Measurements from ENCODE around the gene KLF14. TPM values are rescaled to one million over a fixed set of nuclear protein-coding genes. Genes with fewer than 3 reads are reported as not detected.
"Not testable (repeated sequence)": the region's sequence is repeated elsewhere in the genome, so short reads cannot be mapped to it uniquely, and the experiment has no call there.

KLF14 gene
- 2.9 TPM for total RNA-seq
- long read RNA-seq = 0 reads

DNA sequence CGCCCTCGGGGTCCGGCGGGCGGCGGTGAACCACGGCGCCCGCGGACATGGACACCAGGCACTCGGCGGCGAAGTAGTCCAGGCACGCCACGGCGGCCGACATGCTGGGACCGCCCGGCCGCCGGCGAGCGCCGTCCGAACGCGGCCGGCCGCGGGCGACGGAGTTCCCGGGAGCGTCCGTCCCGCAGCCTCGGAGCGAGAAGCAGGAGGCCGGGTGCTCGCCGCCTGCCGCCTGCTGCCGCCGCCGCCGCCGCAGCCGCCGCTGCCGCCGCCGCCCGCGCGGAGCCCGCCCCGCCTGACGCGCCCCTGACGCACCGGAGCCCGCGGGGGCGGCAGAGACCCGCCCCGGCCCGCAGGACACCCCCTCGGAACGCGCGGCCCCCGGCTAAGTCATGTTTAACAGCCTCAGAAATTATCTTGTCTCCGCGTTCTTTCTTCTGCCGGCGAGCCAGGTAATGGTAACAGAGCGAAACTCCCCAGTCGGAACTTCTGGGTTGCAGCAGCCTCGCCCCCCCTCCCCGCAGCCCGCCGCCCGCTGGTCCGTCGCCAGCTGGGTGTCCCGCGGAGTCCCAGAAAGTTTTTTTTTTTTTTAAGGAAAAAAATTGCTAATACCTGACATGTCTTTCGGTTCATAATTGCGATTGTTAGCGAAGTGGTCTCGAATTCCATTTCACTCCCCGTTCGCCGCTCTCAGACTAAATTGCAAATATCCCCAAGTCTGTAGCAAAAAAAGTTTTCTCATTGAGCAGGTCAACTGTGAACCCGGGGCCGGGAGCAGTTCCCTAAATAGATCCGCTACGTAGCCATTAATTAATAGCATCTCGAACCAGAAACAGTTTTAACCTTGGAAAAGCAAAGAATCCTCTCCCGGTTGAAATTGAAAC is at the start of gene KLF14:
Gene KLF14 (minus strand): TSS at position 277 of the 884 bp plus-strand sequence. CDS start 174 bp downstream, at position 103.
- no peak for DNase-seq (ENCODE audit: low spot score)

DNA sequence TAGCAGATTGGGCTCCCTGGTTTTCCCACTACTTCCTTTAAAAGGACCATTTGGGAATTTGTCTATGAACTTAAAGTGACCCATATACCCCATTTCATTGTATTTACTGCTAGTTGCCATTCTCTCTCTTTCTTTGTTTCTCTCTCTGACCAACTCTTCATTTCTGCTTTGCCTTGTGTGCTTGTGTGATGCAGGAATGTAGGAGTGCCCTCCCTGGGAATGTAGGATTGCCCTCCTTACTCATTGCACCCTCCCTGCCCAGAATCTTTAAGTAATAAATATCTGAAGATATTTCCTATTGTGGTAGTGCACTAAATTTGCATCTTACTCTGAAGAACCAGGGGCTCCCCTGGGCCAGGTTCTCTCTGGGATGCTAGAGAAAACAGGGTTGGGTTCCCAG is 47.3 kb upstream of the KLF14 start:
- no peak for DNase-seq (ENCODE audit: low spot score)

DNA sequence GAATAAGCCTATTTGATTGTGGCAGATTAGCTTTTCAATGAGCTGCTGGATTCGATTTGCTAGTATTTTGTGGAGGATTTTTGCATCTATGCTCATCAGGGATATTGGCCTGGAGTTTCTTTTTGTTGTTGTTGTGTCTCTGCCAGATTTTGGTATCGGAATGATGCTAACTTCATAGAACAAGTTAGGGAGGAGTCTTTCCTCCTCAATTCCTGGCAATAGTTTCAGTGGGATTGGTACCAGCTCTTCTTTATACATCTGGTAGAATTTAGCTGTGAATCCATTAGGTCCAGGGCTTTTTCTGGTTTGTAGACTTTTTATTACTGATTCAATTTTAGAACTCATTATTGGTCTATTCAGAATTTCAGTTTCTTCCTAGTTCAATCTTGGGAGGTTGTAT is 43.4 kb upstream of the KLF14 start:
- DNase-seq (ENCODE audit: low spot score) = no peak

DNA sequence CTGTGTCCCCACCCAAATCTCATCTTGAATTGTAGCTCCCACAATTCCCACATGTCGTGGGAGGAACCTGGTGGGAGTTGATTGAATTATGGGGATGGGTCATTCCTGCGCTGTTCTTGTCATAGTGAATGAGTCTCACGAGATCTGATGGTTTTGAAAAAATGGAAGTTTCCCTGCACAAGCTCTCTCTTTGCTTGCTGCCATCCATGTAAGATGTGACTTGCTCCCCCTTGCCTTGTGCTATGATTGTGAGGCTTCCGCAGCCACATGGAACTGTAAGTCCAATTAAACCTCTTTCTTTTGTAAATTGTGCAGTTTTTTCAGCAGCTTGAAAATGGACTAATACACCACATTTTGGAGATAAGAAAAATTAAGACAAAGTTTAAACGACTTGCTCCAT is 38.4 kb upstream of the KLF14 start:
- DNase-seq (ENCODE audit: low spot score) = not testable (repeated sequence)

DNA sequence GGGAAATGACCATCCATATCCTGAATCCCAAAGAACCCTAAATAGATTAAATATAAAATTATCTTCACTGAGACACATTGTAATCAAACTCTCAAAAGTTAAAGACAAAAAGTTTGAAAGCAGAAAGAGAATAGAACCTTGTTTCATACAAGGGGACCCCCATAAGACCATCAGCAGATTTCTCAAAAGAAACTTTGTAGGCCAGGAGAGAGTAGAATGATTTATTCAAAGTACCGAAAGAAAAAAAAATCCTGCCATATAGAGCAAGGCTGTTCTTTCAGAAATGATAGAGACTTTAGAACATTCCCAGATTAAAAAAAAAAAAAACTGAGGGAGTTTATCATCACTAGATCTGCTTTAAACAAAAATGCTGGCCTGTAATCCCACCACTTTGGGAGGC is 34.8 kb upstream of the KLF14 start:
- no peak for DNase-seq (ENCODE audit: low spot score)

DNA sequence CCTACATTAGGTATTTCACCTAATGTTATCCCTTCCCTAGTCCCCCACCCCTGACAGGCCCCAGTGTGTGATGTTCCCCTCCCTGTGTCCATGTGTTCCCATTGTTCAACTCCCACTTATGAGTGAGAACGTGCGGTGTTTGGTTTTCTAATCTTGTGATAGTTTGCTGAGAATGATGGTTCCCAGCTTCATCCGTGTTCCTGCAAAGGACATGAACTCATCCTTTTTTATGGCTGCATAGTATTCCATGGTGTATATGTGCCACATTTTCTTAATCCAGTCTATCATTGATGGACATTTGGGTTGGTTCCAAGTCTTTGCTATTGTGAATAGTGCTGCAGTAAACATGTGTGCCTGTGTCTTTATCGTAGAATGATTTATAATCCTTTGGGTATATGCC is 30.6 kb upstream of the KLF14 start:
- DNase-seq (ENCODE audit: low spot score) = not testable (repeated sequence)

DNA sequence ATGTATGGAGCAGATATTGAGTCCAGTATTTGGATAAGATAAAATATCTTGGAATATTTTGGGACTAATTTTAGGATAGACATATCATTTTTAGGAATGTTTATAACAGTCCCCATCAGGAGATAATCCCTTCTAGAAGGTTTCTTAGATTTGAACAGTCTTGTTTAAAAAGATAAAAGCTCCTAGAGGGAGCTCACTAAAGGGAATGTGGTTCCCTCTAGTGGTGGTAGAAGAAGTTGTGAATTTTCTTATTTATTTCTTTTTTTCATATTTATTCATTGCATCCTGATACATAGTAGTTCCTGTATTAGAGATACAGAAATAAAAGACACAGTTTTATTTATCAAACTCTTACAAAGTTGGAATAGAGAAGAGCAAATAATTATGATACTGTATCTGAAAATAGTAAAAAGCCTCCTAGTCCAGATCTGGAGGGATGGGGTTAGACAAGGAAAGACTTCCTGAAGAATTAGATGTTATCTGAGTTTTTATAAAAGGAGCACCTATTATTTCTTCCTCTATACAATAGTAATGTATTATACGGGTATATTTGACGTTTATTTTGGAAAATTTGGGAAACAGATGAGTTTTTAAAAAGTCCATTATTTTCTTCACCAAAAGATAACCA is 24.5 kb upstream of the KLF14 start:
- DNase-seq (ENCODE audit: low spot score) = no peak

DNA sequence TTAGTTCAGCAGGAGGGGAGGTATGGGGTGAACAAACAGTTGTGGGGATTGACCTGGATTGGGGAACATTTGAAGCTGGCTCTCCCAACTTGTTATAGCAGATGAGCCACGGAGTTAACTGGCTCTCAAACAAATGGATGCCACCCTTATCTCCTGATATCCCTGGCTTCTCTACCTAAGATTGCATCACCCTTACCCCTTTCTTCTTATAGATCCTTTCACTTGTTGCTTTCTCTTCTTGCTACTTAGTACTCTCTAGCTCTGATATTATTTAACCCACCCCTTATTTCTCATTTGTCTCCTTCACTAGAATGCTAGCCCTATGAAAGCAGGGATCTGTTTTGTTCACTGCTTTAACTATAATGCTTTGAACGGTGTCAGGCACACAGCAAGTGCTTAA is 22.3 kb upstream of the KLF14 start:
- no peak for DNase-seq (ENCODE audit: low spot score)

DNA sequence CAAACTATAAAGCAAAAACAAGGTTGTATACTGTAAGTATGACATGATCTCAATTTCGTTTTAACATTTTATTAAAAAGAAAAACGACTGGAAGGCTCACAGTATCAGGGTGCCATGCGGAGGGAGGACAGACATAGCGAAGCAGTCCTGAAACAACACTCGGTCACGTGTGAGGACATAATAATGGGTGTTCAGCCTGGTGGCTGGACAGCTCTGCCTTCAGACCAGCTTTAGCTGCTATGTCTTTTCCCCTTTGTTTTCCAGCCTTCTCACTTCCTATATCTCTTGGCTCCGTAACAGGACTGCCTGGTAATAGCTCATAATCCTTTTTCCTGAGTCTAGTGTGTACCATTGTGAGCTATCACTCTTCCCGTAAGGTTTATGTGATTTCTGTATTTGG is 18.4 kb upstream of the KLF14 start:
- no peak for DNase-seq (ENCODE audit: low spot score)

DNA sequence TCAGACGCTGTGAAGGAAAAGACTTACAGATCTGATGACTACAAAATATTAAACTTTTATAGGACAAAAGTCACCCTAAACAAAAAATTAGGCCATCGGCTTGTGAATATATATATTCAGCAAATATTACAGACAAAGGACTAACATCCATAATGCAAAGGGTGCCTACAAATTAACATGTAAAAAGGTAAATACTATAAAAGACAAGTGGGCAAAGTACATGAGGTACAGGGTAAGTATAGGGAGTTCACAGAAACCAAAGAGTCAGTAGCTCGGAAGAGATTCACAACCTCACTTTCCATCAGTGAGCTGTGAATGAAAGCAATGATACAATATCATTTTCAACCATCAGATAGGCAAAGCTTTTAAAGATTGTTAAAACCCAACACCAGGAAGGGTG is 16.7 kb upstream of the KLF14 start:
- DNase-seq (ENCODE audit: low spot score) = no peak

DNA sequence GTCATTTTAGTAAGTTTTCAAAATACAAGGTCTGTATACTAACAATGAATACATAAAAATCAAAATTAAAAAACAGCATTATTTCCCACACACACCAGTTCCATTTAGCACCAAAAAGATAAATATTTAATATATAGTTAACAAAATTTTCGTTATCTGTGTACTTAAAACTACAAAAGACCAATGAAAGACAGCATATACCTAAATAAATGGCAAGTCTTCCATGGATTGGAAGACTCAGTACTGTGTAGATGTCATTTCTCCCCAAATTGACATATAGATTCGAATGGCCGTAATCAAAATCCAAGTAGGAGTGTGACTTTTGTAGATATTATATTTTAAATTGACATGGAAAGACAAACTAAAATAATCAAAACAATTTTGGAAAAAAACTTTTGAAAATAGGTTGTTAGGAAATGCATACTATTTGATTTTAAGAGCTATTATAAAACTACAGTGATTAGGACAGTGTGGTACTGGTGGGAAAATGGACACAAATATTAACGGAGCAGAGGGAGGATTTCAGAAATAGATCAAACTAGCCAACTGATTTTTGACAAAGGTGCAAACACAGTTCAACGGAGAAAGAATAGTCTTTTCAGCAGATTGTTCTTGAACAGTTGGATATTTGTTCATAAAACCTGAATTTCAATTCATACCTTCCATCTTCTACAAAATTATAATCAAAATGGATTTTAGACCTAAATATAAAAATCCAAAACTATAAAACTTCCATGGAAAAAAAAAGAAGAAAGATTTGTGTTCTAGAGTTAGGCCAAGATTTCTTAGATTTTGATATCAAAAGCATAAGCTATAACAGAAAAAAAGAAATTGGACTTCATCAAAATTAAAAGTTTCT is 14.8 kb upstream of the KLF14 start:
- DNase-seq (ENCODE audit: low spot score) = no peak

DNA sequence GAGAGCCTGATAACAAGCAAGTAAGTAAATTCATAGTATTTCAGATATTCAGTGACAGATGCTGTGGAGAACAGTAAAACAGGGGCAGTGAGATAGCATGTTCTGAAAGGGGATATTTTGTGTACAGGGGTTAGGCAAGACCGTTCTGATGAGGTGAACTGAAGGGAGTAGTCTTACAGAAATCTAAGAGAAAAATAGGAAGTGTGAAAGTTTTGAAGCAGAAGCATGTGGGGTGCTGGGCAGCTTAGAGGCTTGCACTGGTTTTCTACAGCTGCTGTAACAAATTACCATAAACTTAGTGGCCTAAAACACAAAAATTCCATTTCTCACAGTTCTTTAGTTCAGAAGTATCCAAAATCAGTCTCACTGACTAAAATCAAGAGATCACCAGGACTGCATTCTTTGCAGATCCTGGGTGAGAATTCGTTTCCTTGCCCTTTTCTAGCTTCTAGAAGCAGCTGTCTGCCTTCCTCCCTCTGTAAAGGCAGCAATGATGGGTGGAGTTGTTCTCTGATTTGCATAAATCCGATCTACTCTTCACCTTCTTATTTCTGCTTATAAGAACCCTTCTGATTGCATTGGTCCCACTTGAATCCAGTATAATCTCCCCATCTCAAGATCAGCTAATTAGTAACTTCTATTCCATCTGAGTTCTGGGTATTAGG is 7.5 kb upstream of the KLF14 start:
- no peak for DNase-seq (ENCODE audit: low spot score)

DNA sequence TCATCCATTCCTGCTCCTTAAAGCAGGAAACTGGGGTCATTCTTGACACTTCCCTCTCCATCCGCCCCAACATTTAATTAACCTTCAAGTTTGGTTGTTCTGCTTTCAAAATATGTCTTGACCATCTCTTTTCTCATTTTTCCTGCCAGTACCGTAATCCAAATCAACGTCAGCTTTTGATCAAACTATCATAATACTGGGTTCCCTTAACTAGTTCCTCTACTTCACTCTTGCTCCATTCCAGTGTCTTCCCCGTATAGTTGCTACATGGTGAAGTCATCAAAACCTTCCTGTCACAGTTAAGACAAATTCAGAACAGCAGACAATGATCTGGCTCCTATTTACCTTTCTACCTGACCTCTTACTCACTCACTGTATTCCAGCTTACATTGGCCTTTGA is 6.6 kb upstream of the KLF14 start:
- DNase-seq (ENCODE audit: low spot score) = no peak

DNA sequence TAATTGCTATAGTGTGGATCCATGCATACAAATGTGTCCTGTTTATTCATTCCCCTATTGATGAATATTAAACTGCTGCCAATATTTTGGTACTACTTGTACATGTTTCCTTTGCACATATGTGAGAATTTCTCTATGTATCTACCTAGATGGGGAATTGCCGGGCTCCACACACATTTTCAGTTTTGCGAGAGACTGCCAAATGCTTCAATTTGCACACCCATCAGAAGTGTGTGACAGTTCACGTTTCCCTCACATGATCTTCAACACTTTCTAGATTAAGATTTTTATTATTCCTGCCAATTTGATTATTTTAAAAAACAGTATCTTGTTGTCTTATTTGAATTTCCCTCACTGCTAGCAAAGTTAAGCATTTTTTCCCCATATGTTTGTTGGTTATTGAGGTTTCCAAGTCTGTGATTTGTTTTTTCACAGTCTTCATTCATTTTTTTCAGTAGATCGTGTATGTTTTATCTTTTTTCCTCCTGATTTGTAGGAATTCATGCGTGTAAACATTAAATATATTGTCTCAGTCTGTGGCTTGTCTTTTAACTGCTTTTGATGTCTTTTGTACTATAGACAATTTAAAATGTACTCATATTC is 2.4 kb upstream of the KLF14 start:
- DNase-seq (ENCODE audit: low spot score) = no peak

DNA sequence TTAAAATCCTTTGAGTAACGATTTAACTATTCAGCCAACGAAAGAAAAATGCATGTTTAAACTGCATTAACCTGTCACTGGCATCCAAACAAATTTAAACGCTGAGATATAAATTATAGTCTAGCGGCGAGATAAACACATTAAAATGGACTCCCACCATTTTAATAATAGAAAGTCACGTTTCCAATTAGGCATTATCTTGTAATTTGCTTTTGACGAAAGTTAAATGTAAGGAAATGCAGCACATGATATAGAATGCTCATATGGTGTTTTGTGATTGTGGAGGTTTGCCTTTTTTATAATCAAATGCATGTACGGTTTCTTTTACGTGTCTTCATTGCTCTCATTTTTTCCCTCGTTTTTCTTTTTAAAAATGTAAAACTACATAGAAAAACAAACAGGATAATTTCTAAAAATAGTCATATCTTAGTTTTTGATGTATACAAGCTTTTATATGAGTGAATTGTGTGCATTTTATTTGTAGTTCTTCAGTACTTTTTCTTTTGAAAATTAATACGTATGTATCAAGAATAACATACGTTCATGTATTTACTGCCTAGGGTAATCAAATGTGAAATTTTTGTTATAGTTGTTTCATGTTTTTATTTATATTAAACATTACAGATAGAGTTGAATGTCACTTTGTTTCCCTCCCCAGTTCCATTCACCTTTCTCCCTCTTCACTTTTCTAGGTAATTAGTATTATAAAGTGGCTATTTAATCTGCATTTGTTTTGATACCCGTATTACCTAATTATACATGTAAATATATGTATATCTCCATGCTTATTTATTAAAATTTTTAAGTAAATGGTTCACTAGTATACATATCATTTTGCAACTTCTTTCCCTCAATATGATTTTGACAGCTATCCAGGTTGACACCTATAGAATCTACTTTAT is 1.1 kb upstream of the KLF14 start:
- DNase-seq (ENCODE audit: low spot score) = no peak

DNA sequence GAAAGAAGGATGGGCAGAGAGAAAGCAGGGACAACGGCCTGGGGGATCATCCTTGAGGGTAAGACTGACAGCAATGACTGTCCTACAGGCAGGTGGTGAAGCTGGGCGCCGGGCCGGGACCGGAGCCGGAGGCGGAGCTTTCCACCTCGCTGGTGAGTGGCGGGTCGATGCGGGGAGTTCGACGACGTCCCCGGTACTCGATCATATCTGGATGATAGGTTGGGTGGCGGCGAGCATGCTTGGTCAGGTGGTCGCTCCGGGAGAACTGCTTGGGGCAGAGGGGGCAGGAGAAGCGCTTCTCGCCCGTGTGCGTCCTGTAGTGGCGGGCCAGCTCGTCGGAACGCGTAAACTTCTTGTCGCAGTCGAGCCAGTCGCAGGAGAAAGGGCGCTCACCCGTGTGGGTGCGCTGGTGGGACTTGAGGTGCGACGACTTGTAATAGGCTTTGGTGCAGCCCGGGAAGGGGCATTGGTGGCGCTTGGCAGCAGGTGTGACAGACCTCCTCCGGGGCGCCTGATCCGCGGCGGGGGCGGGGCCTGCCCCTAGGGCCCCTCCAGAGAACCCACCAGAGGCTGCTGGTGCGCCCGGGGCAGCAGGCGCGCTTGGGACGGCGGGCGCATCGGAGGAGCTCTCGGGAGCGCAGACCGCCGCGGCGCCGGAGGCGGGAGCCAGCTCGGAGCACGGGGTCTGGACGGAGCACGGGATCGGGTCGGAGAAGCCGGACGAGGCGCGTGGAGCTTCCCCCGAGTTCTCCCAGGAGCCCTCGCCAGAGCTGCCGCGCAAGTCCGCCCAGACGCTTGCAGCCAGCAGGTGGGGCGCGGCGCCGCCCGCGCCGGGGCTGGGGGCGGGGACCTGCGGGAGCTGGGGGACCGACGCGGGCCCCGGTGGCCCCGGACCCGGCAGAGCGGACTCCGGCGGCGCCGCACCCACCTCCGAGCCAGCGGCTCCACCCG is 752 bp downstream of the KLF14 start:
- no peak for DNase-seq (ENCODE audit: low spot score)

DNA sequence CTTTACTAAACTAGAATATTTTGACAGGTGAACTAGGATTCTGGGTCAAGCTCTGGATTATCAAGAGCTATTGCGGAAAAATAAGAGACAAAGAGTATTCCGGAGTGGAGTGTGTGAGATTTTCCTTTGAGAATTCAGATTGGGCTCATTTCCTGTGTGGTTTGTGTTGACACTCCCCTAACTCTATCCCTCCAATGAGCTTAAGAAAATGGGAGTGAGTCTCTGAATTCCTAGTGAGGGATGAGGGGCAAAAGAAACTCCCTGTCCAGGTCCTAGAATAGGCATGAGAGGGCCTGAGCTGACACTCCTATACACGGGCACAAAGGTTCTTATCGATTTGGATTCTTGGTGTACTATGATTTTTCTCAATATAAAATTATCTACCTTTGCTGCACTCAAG is 10.2 kb downstream of the KLF14 start:
- DNase-seq (ENCODE audit: low spot score) = no peak

DNA sequence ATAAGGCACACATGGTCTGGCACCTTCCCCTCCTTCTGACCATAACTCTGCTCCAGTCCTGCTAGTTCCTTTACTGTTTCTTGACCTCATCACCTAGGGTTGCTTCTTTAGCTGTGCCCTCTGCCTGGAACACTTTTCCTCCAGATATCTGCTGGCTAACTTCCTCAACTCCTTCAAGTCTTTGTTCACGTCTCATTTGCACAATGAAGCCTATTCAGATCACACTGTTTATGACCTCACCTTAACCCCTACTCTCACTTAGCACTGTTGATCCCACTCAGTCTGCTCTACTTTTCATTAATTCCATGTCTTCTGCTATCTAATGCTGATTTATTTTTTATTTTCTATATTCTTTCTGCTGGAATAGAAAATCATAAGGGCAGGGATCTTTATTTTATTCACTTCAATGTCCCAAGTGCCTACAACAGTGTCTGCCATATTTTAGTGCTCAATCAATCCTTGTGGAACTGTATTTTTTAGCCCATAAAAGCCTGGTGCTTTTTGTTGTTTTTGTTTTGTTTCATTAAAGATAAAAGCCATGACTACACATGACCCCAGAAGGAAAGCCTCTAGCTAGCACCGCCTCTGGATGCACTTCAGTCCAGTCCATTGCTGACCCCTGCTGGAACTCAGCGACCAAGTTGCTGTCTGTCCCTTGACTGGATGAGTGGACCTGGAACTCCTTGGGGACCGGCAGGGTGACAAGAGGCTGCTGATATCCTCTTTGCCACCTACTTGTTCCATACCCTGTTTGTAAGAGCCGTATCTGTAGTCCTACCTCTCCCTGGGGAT is 12.3 kb downstream of the KLF14 start:
- no peak for DNase-seq (ENCODE audit: low spot score)
